NCI-H146 (cell line): ENCODE results near the gene TMEM132A.
"Not testable (repeated sequence)": the region's sequence is repeated elsewhere in the genome, so short reads cannot be mapped to it uniquely, and the experiment has no call there.

Source experiments
- DNase-seq: peaks from one replicate; lab custom pipeline; 2025; lab: John Stamatoyannopoulos, UW

Gene TMEM132A

GRCh38 chr11:60957188-60957587 is 32.9 kb downstream of the TMEM132A start:
- no peak for DNase-seq

- no peak for DNase-seq
Measured at GRCh38 chr11:60959431-60959830, 35.2 kb downstream of the TMEM132A start.

- DNase-seq: no peak
Measured at GRCh38 chr11:60960405-60960804, 36.1 kb downstream of the TMEM132A start.

- no peak for DNase-seq
Measured at GRCh38 chr11:60964801-60965200, 40.5 kb downstream of the TMEM132A start.

- no peak for DNase-seq
Measured at GRCh38 chr11:60966890-60967289, 42.6 kb downstream of the TMEM132A start.

- DNase-seq: no peak
Measured at GRCh38 chr11:60968223-60968622, 44.0 kb downstream of the TMEM132A start.

- DNase-seq: peak; percentile 63
Measured at GRCh38 chr11:60970369-60970774, 46.1 kb downstream of the TMEM132A start.

- no peak for DNase-seq
Measured at GRCh38 chr11:60970890-60971289, 46.6 kb downstream of the TMEM132A start.

- DNase-seq: no peak
Measured at GRCh38 chr11:60971520-60971919, 47.3 kb downstream of the TMEM132A start, which contains the start of gene CD6. Gene CD6 (plus strand): TSS chr11:60971680. CDS start chr11:60971866, 186 bp downstream.

- DNase-seq: no peak
Measured at GRCh38 chr11:60972182-60973030, 48.1 kb downstream of the TMEM132A start.

GRCh38 chr11:60973699-60974098 is 49.4 kb downstream of the TMEM132A start:
- no peak for DNase-seq

GRCh38 chr11:60974316-60974715 is 50.1 kb downstream of the TMEM132A start:
- DNase-seq: not testable (repeated sequence)

GRCh38 chr11:60974726-60975125 is 50.5 kb downstream of the TMEM132A start:
- no peak for DNase-seq

- no peak for DNase-seq
Measured at GRCh38 chr11:60977224-60977623, 53.0 kb downstream of the TMEM132A start.

- DNase-seq: no peak
Measured at GRCh38 chr11:60977836-60978235, 53.6 kb downstream of the TMEM132A start.

GRCh38 chr11:60978546-60979380 is 54.5 kb downstream of the TMEM132A start:
- DNase-seq: no peak

- DNase-seq: no peak
Measured at GRCh38 chr11:60981515-60981914, 57.3 kb downstream of the TMEM132A start.

- no peak for DNase-seq
Measured at GRCh38 chr11:60982184-60982583, 57.9 kb downstream of the TMEM132A start.

GRCh38 chr11:60984149-60984548 is 59.9 kb downstream of the TMEM132A start:
- no peak for DNase-seq

GRCh38 chr11:60984636-60985035 is 60.4 kb downstream of the TMEM132A start:
- no peak for DNase-seq

GRCh38 chr11:60985501-60985900 is 61.2 kb downstream of the TMEM132A start:
- no peak for DNase-seq

- no peak for DNase-seq
Measured at GRCh38 chr11:60985991-60986915, 62.0 kb downstream of the TMEM132A start.
